Measurements from ENCODE around the gene COQ9. TPM values are rescaled to one million over a fixed set of nuclear protein-coding genes. Genes with fewer than 3 reads are reported as not detected.

The COQ9 gene
- total RNA-seq, 4 donors from 2014 or later: 41.8 to 112 (median 76.1) TPM

DNA sequence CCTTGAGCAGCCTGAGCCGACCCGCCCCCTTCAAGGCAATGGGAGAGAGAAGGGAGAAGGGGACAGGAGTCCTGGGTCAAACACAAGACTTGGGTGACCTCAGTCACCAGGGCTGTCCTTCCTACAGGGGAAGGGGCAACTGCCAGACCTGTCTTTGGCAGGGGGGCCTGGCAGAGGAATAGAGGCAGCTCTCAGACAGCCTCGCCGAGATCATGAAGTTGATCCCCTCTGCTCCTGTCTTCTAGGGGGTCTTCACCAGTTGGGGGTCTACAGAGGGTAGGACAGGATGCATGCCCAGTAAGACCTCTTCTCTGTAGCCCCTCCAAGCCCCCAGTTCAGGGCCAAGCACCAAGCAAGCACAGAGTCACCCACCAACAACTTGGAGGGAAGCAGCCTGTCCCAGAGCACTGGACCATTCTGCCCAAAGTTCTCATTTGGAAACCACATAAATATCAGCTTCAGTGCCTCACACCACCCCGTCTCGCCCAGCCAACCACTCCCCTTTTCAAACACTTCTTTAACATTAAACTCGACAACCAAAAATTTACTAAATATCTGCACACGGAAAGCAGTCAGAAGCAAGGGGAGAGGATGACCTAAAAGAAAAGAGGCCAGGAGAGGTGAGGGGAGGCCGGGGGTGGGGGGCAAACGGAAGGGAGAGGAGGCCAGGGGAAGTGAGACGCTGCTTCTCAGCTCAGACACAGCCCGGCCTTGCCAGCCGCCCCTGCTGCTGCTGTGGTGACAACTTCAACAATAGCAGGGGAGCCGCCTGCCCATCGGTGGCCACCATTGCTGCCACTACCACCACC is 31.3 kb downstream of the COQ9 start:
- no peak for DNase-seq
- TF ChIP-seq, protein P1, sequence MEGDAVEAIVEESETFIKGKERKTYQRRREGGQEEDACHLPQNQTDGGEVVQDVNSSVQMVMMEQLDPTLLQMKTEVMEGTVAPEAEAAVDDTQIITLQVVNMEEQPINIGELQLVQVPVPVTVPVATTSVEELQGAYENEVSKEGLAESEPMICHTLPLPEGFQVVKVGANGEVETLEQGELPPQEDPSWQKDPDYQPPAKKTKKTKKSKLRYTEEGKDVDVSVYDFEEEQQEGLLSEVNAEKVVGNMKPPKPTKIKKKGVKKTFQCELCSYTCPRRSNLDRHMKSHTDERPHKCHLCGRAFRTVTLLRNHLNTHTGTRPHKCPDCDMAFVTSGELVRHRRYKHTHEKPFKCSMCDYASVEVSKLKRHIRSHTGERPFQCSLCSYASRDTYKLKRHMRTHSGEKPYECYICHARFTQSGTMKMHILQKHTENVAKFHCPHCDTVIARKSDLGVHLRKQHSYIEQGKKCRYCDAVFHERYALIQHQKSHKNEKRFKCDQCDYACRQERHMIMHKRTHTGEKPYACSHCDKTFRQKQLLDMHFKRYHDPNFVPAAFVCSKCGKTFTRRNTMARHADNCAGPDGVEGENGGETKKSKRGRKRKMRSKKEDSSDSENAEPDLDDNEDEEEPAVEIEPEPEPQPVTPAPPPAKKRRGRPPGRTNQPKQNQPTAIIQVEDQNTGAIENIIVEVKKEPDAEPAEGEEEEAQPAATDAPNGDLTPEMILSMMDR (IDR thresholded peaks at IDR 0.05): no peak
- no peak for TF ChIP-seq POLR2A (IDR thresholded peaks at IDR 0.05)
- H3K4me1 ChIP-seq: peaks cover 0 to 31% of the 10 kb centered on the region in 2 donors
- peak overlapping the region in 1 of 3 donors; percentile 18 for H3K4me3 ChIP-seq (replicated peaks in 1 of 3)
- no peak overlapping the region for H3K27ac ChIP-seq
- H3K27me3 ChIP-seq: no peaks in the 10 kb centered on the region
- intact Hi-C loops (cut with DNase I): no loop called here
- H3K9me3 ChIP-seq: no peaks in the 10 kb centered on the region
- H3K36me3 ChIP-seq: peaks cover under 1 to 4% of the 10 kb centered on the region in 2 donors
- WGBS, 2 donors: 66 to 75% methylated on average over 15 of the region's 15 CpGs

DNA sequence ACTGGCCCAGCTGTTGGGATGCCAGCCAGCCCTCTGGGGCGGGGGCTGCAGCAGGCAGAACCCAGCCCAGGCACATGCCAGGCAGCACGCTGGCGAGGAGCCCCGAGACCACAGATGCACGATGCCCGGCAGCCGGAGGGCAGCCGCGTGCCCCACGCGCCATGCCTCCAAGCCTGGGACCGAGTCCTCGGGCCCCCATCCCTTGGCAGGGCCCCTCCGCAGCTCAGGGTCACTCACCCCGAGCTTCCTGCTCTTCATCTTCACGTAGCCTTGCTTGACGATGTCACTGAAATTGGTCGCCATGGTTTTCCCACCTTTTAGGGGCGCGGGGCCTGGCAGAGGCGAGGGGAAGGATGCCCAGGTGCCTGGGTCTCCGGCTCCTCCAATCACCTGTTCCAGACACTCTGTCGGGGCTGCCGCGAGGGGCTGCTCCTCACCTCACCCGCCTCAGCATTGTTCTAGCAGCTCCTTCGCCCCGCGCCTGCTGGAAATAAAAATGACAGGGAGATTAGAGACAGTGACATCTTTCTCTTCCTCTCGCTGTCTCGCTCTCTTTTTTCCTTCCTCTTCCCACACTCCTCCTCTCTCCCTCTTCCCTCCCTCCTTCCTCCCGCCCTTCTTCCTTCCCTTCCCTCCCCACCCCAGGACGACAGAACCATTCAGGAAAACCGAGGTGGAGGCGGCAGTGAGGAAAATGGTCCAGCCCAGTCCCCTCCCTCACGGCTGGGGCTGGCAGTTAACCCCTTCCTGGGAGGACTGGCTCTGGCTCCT is 32.1 kb downstream of the COQ9 start:
- H3K4me1 ChIP-seq: peaks cover 0 to 31% of the 10 kb centered on the region in 2 donors
- no peaks in the 10 kb centered on the region for H3K9me3 ChIP-seq
- no peaks in the 10 kb centered on the region for H3K36me3 ChIP-seq
- peak overlapping the region in 1 of 3 donors; percentile 18 for H3K4me3 ChIP-seq (replicated peaks in 1 of 3)
- TF ChIP-seq, protein P1 (IDR thresholded peaks at IDR 0.05): no peak
- TF ChIP-seq POLR2A (IDR thresholded peaks at IDR 0.05): no peak
- intact Hi-C loops (cut with DNase I): no loop called here
- no peaks in the 10 kb centered on the region for H3K27me3 ChIP-seq
- no peak for DNase-seq
- no peak overlapping the region for H3K27ac ChIP-seq
- 58 to 78% methylated on average over 21 to 36 of the region's 36 CpGs for WGBS, 2 donors

DNA sequence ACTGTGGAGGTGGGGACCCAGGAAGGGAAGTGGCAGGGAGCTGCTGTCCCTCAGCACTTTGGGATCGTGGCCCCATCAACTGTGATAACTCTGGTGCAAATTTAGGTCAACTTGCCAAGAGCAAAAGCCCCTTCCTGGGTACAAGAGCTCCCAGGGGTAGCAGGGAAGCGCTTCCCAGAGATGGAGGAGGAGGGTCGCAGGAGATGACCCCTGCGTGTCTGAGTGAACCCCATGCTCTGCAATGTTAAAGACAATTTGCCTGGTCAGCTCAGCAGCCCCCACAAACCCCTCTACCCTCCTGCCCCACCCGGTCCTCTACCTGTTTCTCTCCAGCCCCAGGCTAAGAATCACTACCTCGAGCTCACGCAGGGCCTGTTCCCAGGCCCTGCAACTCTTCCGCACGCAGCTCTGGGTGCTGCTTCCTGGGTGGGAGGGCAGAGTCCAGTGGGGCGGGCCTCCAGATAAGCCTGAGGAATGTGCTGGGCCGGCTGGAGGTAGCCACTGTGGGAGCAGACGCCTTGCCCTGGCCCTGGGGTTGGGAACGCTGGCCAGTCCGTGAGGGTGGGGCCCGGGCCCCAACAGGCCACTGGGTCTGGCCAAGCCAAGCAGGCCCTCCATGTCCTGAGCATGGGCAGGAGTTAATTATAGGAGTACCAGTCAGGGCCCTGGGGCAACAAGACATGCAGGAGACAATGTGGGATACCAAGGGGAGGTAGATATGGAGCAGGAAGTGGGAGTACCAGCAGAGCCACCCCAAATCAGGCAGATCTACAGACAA is 32.9 kb downstream of the COQ9 start:
- Histone ChIP-seq H3K9me3 (no peaks in the 10 kb centered on the region), H3K4me3 (replicated peaks in 1 of 3) (peak overlapping the region in 1 of 3 donors; percentile 18), H3K27ac (peak overlapping the region in 1 of 3 donors; percentile 23), H3K27me3 (no peaks in the 10 kb centered on the region), H3K36me3 (no peaks in the 10 kb centered on the region), H3K4me1 (peaks cover 3 to 37% of the 10 kb centered on the region in 2 donors)
- intact Hi-C loops (cut with DNase I): no loop called here
- DNase-seq: no peak
- TF ChIP-seq POLR2A (IDR thresholded peaks at IDR 0.05): no peak
- TF ChIP-seq, protein P1 (IDR thresholded peaks at IDR 0.05): no peak
- WGBS, 2 donors: 63 to 73% methylated on average over 13 to 15 of the region's 15 CpGs

DNA sequence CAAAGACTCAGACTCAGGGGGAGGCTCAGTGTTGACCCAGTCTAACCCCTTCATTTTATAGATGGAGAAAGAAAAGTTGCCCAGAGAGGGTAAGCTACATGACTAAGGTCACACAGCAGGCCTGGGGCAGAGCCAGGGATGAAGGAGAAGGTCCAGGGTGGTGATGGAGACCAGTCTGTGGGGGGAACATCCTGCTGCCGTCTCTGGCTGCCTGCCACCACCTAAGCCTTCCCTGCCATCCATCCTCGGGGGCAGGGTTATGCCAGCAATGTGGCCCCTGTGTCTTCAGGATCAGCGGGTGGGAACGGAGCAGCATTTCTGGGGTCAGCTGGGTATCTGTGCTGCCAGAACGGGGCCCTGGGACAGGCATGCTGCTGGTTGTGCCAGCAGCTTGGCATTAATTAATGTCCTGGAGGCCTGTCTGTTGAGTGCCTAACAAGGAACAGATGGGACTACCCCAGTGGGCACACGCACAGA is 33.5 kb downstream of the COQ9 start:
- no peak overlapping the region for H3K4me3 ChIP-seq (replicated peaks in 1 of 3)
- DNase-seq: no peak
- H3K27ac ChIP-seq: no peak overlapping the region
- H3K4me1 ChIP-seq: peaks cover 9 to 41% of the 10 kb centered on the region in 2 donors
- H3K27me3 ChIP-seq: no peaks in the 10 kb centered on the region
- WGBS, 2 donors: 76 to 79% methylated on average over 5 to 6 of the region's 6 CpGs
- H3K9me3 ChIP-seq: no peaks in the 10 kb centered on the region
- H3K36me3 ChIP-seq: no peaks in the 10 kb centered on the region
- intact Hi-C loops (cut with DNase I): no loop called here
- TF ChIP-seq, protein P1 (IDR thresholded peaks at IDR 0.05): no peak
- TF ChIP-seq POLR2A (IDR thresholded peaks at IDR 0.05): no peak

Data from thyroid gland (tissue), 4 donors.